SK-N-SH treated with all-trans-retinoic acid at 6 μM for 48 hours (cell line): ENCODE results near the gene IGSF22.

ENCODE experiments used
- BACH2 ChIP-seq: fragments of 250-450 bp; sonication (Bioruptor Pico); IDR thresholded peaks from 2 replicates; pipeline ENCODE4 v1.9.0; 2021; ENCODE audit warnings: mild to moderate bottlenecking, borderline replicate concordance
- CREB5 ChIP-seq: fragments of 250-450 bp; sonication (Bioruptor Pico); IDR thresholded peaks from 2 replicates; pipeline ENCODE4 v1.5.1; 2020; ENCODE audit warnings: low read depth, mild to moderate bottlenecking, moderate library complexity
- CSRNP3 ChIP-seq: fragments of 250-450 bp; sonication (Bioruptor Pico); IDR thresholded peaks from 2 replicates; pipeline ENCODE4 v1.5.1; 2021; ENCODE audit warnings: mild to moderate bottlenecking, moderate library complexity
- ESRRG ChIP-seq: fragments of 250-450 bp; sonication (Bioruptor Pico); IDR thresholded peaks from 2 replicates; pipeline ENCODE4 v1.6.1; 2021; ENCODE audit warnings: mild to moderate bottlenecking
- GLIS3 ChIP-seq: fragments of 250-450 bp; sonication (Bioruptor Pico); IDR thresholded peaks from 2 replicates; pipeline ENCODE4 v1.5.0; 2020; ENCODE audit warnings: mild to moderate bottlenecking, moderate library complexity
- ISL1 ChIP-seq: fragments of 250-450 bp; sonication (Bioruptor Pico); IDR thresholded peaks from 2 replicates; pipeline ENCODE4 v2.1.2; 2022; ENCODE audit warnings: mild to moderate bottlenecking, moderate library complexity
- OSR1 ChIP-seq: fragments of 250-450 bp; sonication (Bioruptor Pico); IDR thresholded peaks from 2 replicates; pipeline ENCODE4 v1.8.0; 2022; ENCODE audit warnings: moderate library complexity, mild to moderate bottlenecking, inconsistent platforms
- PATZ1 ChIP-seq: fragments of 250-450 bp; sonication (Bioruptor Pico); IDR thresholded peaks from 2 replicates; pipeline ENCODE4 v1.8.0; 2020; ENCODE audit warnings: mild to moderate bottlenecking, moderate library complexity, borderline replicate concordance
- PPARA ChIP-seq: fragments of 250-450 bp; sonication (Bioruptor Pico); IDR thresholded peaks from 2 replicates; pipeline ENCODE4 v1.5.0; 2020; ENCODE audit warnings: mild to moderate bottlenecking, borderline replicate concordance
- TSHZ2 ChIP-seq: fragments of 250-450 bp; sonication (Bioruptor Pico); IDR thresholded peaks from 2 replicates; pipeline ENCODE4 v1.5.0; 2020; ENCODE audit warnings: mild to moderate bottlenecking, moderate library complexity
- ZFP3 ChIP-seq: fragments of 250-450 bp; sonication (Bioruptor Pico); IDR thresholded peaks from 2 replicates; pipeline ENCODE4 v1.5.0; 2020; ENCODE audit warnings: mild to moderate bottlenecking, moderate library complexity
- ZNF565 ChIP-seq: fragments of 450-650 bp; formaldehyde crosslinking; conservative IDR thresholded peaks from 2 replicates; pipeline ENCODE4 v1.5.0; 2020; ENCODE audit warnings: low read depth, mild to moderate bottlenecking, moderate library complexity

- TF ChIP-seq TSHZ2 (CRISPR knock-in tag) (no peak), ESRRG (CRISPR knock-in tag) (no peak), OSR1 (CRISPR knock-in tag) (no peak), CREB5 (no peak), ZNF565 (CRISPR knock-in tag) (no peak), ZFP3 (CRISPR knock-in tag) (no peak), CSRNP3 (CRISPR knock-in tag) (no peak), PATZ1 (CRISPR knock-in tag) (no peak), ISL1 (CRISPR knock-in tag) (no peak), BACH2 (CRISPR knock-in tag) (no peak), PPARA (CRISPR knock-in tag) (no peak), GLIS3 (CRISPR knock-in tag) (no peak)
These were observed 17.4 kb upstream of the IGSF22 start for GRCh38 chr11:18743365-18743764.
